Stimulated activated CD8-positive, alpha-beta memory T cell treated with anti-CD3 and anti-CD28 coated beads, Interleukin-7, amount 100 ng/mL, for 24 hours (primary cell): ENCODE measurements around the gene LRRC37B.
A peak's percentile ranks its signal among the peaks of the same experiment; 100 is the strongest.
"Not testable (repeated sequence)": the region's sequence is repeated elsewhere in the genome, so short reads cannot be mapped to it uniquely, and the experiment has no call there.

Source experiments
- DNase-seq: peaks from one replicate; pipeline ENCODE4 v3.0.0-alpha.2; 2020; ENCODE audit warnings: low read depth

Gene LRRC37B

GRCh38 chr17:32006957-32007462 lies at the start of gene LRRC37B:
LRRC37B (plus strand) TSS chr17:32007383; CDS start chr17:32021393, 14,010 bp downstream.
- DNase-seq, result peak; percentile 77

GRCh38 chr17:31964131-31964530 lies 43.1 kb upstream of the LRRC37B start:
- DNase-seq, result not testable (repeated sequence)

- no peak for DNase-seq
Measured at GRCh38 chr17:31967648-31968047, 39.5 kb upstream of the LRRC37B start.

GRCh38 chr17:31970416-31970815 lies 36.8 kb upstream of the LRRC37B start:
- DNase-seq, result not testable (repeated sequence)

GRCh38 chr17:31974269-31975071 lies 32.7 kb upstream of the LRRC37B start:
- not testable (repeated sequence) for DNase-seq

GRCh38 chr17:31975391-31975790 lies 31.8 kb upstream of the LRRC37B start:
- not testable (repeated sequence) for DNase-seq

GRCh38 chr17:31991821-31992220 lies 15.4 kb upstream of the LRRC37B start:
- DNase-seq, result not testable (repeated sequence)

GRCh38 chr17:31997005-31997404 lies 10.2 kb upstream of the LRRC37B start:
- no peak for DNase-seq

- DNase-seq, result peak; percentile 24
Measured at GRCh38 chr17:32007463-32008298, 498 bp downstream of the LRRC37B start.

- DNase-seq, result no peak
Measured at GRCh38 chr17:32009262-32009542, 2.0 kb downstream of the LRRC37B start.

- DNase-seq, result no peak
Measured at GRCh38 chr17:32010114-32010513, 2.9 kb downstream of the LRRC37B start.

- DNase-seq, result no peak
Measured at GRCh38 chr17:32015245-32016013, 8.2 kb downstream of the LRRC37B start.

GRCh38 chr17:32016231-32016630 lies 9.0 kb downstream of the LRRC37B start:
- no peak for DNase-seq

GRCh38 chr17:32019228-32019627 lies 12.0 kb downstream of the LRRC37B start:
- DNase-seq, result no peak

GRCh38 chr17:32020943-32021614 lies 13.9 kb downstream of the LRRC37B start:
- DNase-seq, result no peak

- no peak for DNase-seq
Measured at GRCh38 chr17:32021615-32021955, 14.4 kb downstream of the LRRC37B start.

GRCh38 chr17:32022554-32022953 lies 15.4 kb downstream of the LRRC37B start:
- not testable (repeated sequence) for DNase-seq

GRCh38 chr17:32027271-32027670 lies 20.1 kb downstream of the LRRC37B start:
- DNase-seq, result not testable (repeated sequence)

GRCh38 chr17:32033223-32033622 lies 26.0 kb downstream of the LRRC37B start:
- DNase-seq, result no peak

- not testable (repeated sequence) for DNase-seq
Measured at GRCh38 chr17:32033812-32034211, 26.6 kb downstream of the LRRC37B start.

- DNase-seq, result not testable (repeated sequence)
Measured at GRCh38 chr17:32040246-32040645, 33.1 kb downstream of the LRRC37B start.
